Measurements from ENCODE around the gene RPRD1B. TPM values are rescaled to one million over a fixed set of nuclear protein-coding genes. Genes with fewer than 3 reads are reported as not detected.

The RPRD1B gene
- total RNA-seq, 1 donor from 2014 or later, result 39.1 TPM

GRCh38 chr20:38132156-38132909 is 98.8 kb downstream of the RPRD1B start:
- FAIRE-seq (no peak), DNase-seq (ENCODE audit: low spot score in 2 of 2) (no peak)

GRCh38 chr20:38132910-38133501 is 99.5 kb downstream of the RPRD1B start:
- DNase-seq (ENCODE audit: low spot score in 2 of 2) (no peak), FAIRE-seq (no peak)

GRCh38 chr20:38133680-38134426 is 100.3 kb downstream of the RPRD1B start:
- no peak for DNase-seq (ENCODE audit: low spot score in 2 of 2)
- no peak for FAIRE-seq

- no peak for FAIRE-seq
- DNase-seq (ENCODE audit: low spot score in 2 of 2), result no peak
Measured at GRCh38 chr20:38134427-38135270, 101.1 kb downstream of the RPRD1B start.

- DNase-seq (ENCODE audit: low spot score in 2 of 2), result no peak
- no peak for FAIRE-seq
Measured at GRCh38 chr20:38135271-38135650, 101.7 kb downstream of the RPRD1B start.

- DNase-seq (ENCODE audit: low spot score in 2 of 2), result no peak
- FAIRE-seq, result no peak
Measured at GRCh38 chr20:38135651-38136420, 102.3 kb downstream of the RPRD1B start.

- DNase-seq (ENCODE audit: low spot score in 2 of 2) (no peak), FAIRE-seq (no peak)
Measured at GRCh38 chr20:38136421-38137245, 103.1 kb downstream of the RPRD1B start.

- FAIRE-seq, result no peak
- no peak for DNase-seq (ENCODE audit: low spot score in 2 of 2)
Measured at GRCh38 chr20:38137441-38138037, 104.0 kb downstream of the RPRD1B start.

GRCh38 chr20:38138086-38138778 is 104.7 kb downstream of the RPRD1B start:
- no peak for FAIRE-seq
- DNase-seq (ENCODE audit: low spot score in 2 of 2), result no peak

GRCh38 chr20:38139156-38139912 is 105.8 kb downstream of the RPRD1B start:
- FAIRE-seq, result no peak
- no peak for DNase-seq (ENCODE audit: low spot score in 2 of 2)

- DNase-seq (ENCODE audit: low spot score in 2 of 2), result no peak
- FAIRE-seq, result no peak
Measured at GRCh38 chr20:38139977-38140753, 106.6 kb downstream of the RPRD1B start.

- no peak for DNase-seq (ENCODE audit: low spot score in 2 of 2)
- FAIRE-seq, result no peak
Measured at GRCh38 chr20:38141204-38141888, 107.8 kb downstream of the RPRD1B start.
